H9 (cell line): ENCODE measurements around the gene PMF1. TPM values are rescaled to one million over a fixed set of nuclear protein-coding genes. Genes with fewer than 3 reads are reported as not detected.

ENCODE experiments used
- DNase-seq: peaks from one replicate; pipeline ENCODE4 v3.0.0-alpha.2; 2017
- H2AFZ ChIP-seq: one replicate; pipeline ENCODE4 v1.6.1; 2013; ENCODE audit warnings: mild to moderate bottlenecking, low read length, control low read depth, moderate library complexity
- H2AK5ac ChIP-seq: 2 replicates; pipeline ENCODE4 v1.6.1; 2013; ENCODE audit warnings: low read length, control low read depth, mixed read lengths; ENCODE audit not compliant: insufficient read length
- H2BK120ac ChIP-seq: one replicate; pipeline ENCODE4 v1.6.1; 2013; ENCODE audit warnings: low read depth, mild to moderate bottlenecking, low read length, control low read depth, inconsistent platforms; ENCODE audit not compliant: poor library complexity, severe bottlenecking
- H2BK12ac ChIP-seq: 2 replicates; pipeline ENCODE4 v1.6.1; 2013; ENCODE audit warnings: low read length, control low read depth, mixed read lengths, low read depth; ENCODE audit not compliant: insufficient read length
- H2BK15ac ChIP-seq: 2 replicates; pipeline ENCODE4 v1.6.1; 2013; ENCODE audit warnings: low read depth, low read length, control low read depth
- H2BK20ac ChIP-seq: one replicate; pipeline ENCODE4 v1.6.1; 2013; ENCODE audit warnings: low read depth, mild to moderate bottlenecking, low read length, control low read depth, inconsistent platforms; ENCODE audit not compliant: poor library complexity, severe bottlenecking
- H2BK5ac ChIP-seq: 2 replicates; pipeline ENCODE4 v1.6.1; 2013; ENCODE audit warnings: low read length, control low read depth, mixed read lengths; ENCODE audit not compliant: insufficient read length
- H3K14ac ChIP-seq: 2 replicates; pipeline ENCODE4 v1.6.1; 2013; ENCODE audit warnings: low read length, control low read depth; ENCODE audit not compliant: insufficient read depth
- H3K18ac ChIP-seq: 2 replicates; pipeline ENCODE4 v1.6.1; 2013; ENCODE audit warnings: low read depth, mild to moderate bottlenecking, mixed read lengths, low read length, control low read depth; ENCODE audit not compliant: insufficient read length
- H3K23ac ChIP-seq: 2 replicates; pipeline ENCODE4 v1.6.1; 2013; ENCODE audit warnings: low read length, control low read depth, mixed read lengths, low read depth; ENCODE audit not compliant: insufficient read length
- H3K23me2 ChIP-seq: 2 replicates; pipeline ENCODE4 v1.6.1; 2013; ENCODE audit warnings: low read depth, mild to moderate bottlenecking, mixed read lengths, low read length, control low read depth; ENCODE audit not compliant: insufficient read length, poor library complexity, severe bottlenecking
- H3K27ac ChIP-seq: 2 replicates; pipeline ENCODE4 v1.5.1; 2013; ENCODE audit warnings: low read length, control low read depth, mixed read lengths, low read depth; ENCODE audit not compliant: insufficient read length
- H3K27me3 ChIP-seq: 2 replicates; pipeline ENCODE4 v1.6.1; 2013; ENCODE audit warnings: low read length, control low read depth, inconsistent platforms; ENCODE audit not compliant: insufficient read depth
- H3K4ac ChIP-seq: 2 replicates; pipeline ENCODE4 v1.6.1; 2013; ENCODE audit warnings: low read depth, mild to moderate bottlenecking, control low read depth, inconsistent platforms, low read length, moderate library complexity
- H3K4me1 ChIP-seq: 2 replicates; pipeline ENCODE4 v1.6.1; 2013; ENCODE audit warnings: low read length, control low read depth, inconsistent platforms; ENCODE audit not compliant: insufficient read depth
- H3K4me2 ChIP-seq: 2 replicates; pipeline ENCODE4 v1.6.1; 2013; ENCODE audit warnings: low read length, control low read depth, mixed read lengths; ENCODE audit not compliant: insufficient read length, insufficient read depth
- H3K56ac ChIP-seq: 2 replicates; pipeline ENCODE4 v1.6.1; 2013; ENCODE audit warnings: low read depth, mild to moderate bottlenecking, mixed read lengths, low read length, control low read depth; ENCODE audit not compliant: insufficient read length
- H3K79me1 ChIP-seq: 2 replicates; pipeline ENCODE4 v1.6.1; 2013; ENCODE audit warnings: low read depth, mild to moderate bottlenecking, moderate library complexity, low read length, control low read depth, inconsistent platforms; ENCODE audit not compliant: insufficient read depth, poor library complexity, severe bottlenecking
- H3K79me2 ChIP-seq: 2 replicates; pipeline ENCODE4 v1.6.1; 2013; ENCODE audit warnings: low read length, control low read depth, inconsistent platforms; ENCODE audit not compliant: insufficient read depth
- H3K9ac ChIP-seq: 2 replicates; pipeline ENCODE4 v1.6.1; 2013; ENCODE audit warnings: low read length, control low read depth, mixed read lengths; ENCODE audit not compliant: insufficient read length; ENCODE audit errors: extremely low read depth
- H3K9me3 ChIP-seq: one replicate; pipeline ENCODE4 v1.6.1; 2013; ENCODE audit warnings: low read depth, low read length, inconsistent platforms; ENCODE audit not compliant: control insufficient read depth
- H3T11ph ChIP-seq: one replicate; pipeline ENCODE4 v1.6.1; 2013; ENCODE audit warnings: mild to moderate bottlenecking, low read length, control low read depth, inconsistent platforms
- H4K20me1 ChIP-seq: one replicate; pipeline ENCODE4 v1.6.1; 2013; ENCODE audit not compliant: control insufficient read depth, insufficient read length, insufficient read depth
- H4K5ac ChIP-seq: 2 replicates; pipeline ENCODE4 v1.6.1; 2013; ENCODE audit warnings: low read depth, mild to moderate bottlenecking, mixed read lengths, low read length, control low read depth; ENCODE audit not compliant: insufficient read length
- H4K8ac ChIP-seq: replicated peaks from 2 replicates; pipeline ENCODE4 v1.6.1; 2013; ENCODE audit warnings: low read length, control low read depth, mixed read lengths, low read depth; ENCODE audit not compliant: insufficient read length
- H4K91ac ChIP-seq: 2 replicates; pipeline ENCODE4 v1.6.1; 2013; ENCODE audit warnings: low read depth, mild to moderate bottlenecking, moderate library complexity, mixed read lengths, low read length, control low read depth; ENCODE audit not compliant: insufficient read length
- H3K27ac Mint-ChIP-seq, 3 experiments: 2 replicates in 2 of 3; 3 replicates in 1 of 3; pipeline ENCODE4 v1.8.0; 2020 to 2021; ENCODE audit warnings: mixed read lengths in 3 of 3, mild to moderate bottlenecking in 1 of 3, moderate library complexity in 1 of 3
- H3K27me3 Mint-ChIP-seq: 2 replicates; pipeline ENCODE4 v1.8.0; 2021; ENCODE audit warnings: low read depth, mild to moderate bottlenecking, moderate library complexity, mixed read lengths
- H3K36me3 Mint-ChIP-seq, 3 experiments: 2 replicates in 2 of 3; 3 replicates in 1 of 3; pipeline ENCODE4 v1.8.0; 2020 to 2021; ENCODE audit warnings: low read depth in 3 of 3, mixed read lengths in 3 of 3; ENCODE audit not compliant: insufficient read depth in 1 of 3
- H3K4me1 Mint-ChIP-seq, 2 experiments: 2 replicates each; pipeline ENCODE4 v1.8.0; 2020; ENCODE audit warnings: mixed read lengths in 2 of 2
- H3K4me3 Mint-ChIP-seq, 2 experiments: 2 replicates in 1 of 2; 3 replicates in 1 of 2; pipeline ENCODE4 v1.8.0; 2020 to 2021; ENCODE audit warnings: mild to moderate bottlenecking in 2 of 2, mixed read lengths in 2 of 2, moderate library complexity in 1 of 2
- H3K9me3 Mint-ChIP-seq, 2 experiments: 2 replicates in 1 of 2; 3 replicates in 1 of 2; pipeline ENCODE4 v1.8.0; 2020; ENCODE audit warnings: mild to moderate bottlenecking in 2 of 2, mixed read lengths in 2 of 2, moderate library complexity in 1 of 2
- CTCF ChIP-seq: fragments of 200-600 bp; sonication (generic); conservative IDR thresholded peaks from 3 replicates; pipeline ENCODE4 v1.8.0; 2021; ENCODE audit warnings: antibody characterized with exemption, mild to moderate bottlenecking
- WGBS: extraction: QIAGEN DNeasy Blood & Tissue Kit; methylation state at CpG from one replicate; pipeline ENCODE4 v1.1.7; 2013; ENCODE audit warnings: missing lambda C conversion rate, low lambda C conversion rate, mixed read lengths; ENCODE audit not compliant: insufficient read length; ENCODE audit errors: extremely low coverage; 5-methylcytosine and 5-hydroxymethylcytosine counted together
- total RNA-seq: library from RNA; stranded (reverse); gene quantifications from 2 replicates; pipeline ENCODE4 v1.2.1, GENCODE V29; 2021

Gene PMF1
- total RNA-seq, 1 experiment from 2014 or later, result 136 TPM

- no peak for TF ChIP-seq CTCF
- H3K23me2 ChIP-seq, result no peaks in the 10 kb centered on the region
- H2AK5ac ChIP-seq, result no peak overlapping the region
- H2BK5ac ChIP-seq, result no peak overlapping the region
- H3K79me2 ChIP-seq, result no peaks in the 10 kb centered on the region
- H2BK15ac ChIP-seq, result no peak overlapping the region
- no peak overlapping the region for H4K8ac ChIP-seq
- H3K27me3 ChIP-seq, result no peaks in the 10 kb centered on the region
- Mint-ChIP-seq H3K36me3 (peaks cover 49 to 85% (median 74%) of the 10 kb centered on the region in 3 experiments), H3K4me3 (no peak overlapping the region), H3K4me1 (no peaks in the 10 kb centered on the region), H3K27ac (no peak overlapping the region), H3K27me3 (no peaks in the 10 kb centered on the region), H3K9me3 (no peaks in the 10 kb centered on the region)
- WGBS, result no CpG with 5 or more reads among the region's 2 CpGs
- no peak overlapping the region for H3K23ac ChIP-seq
- no peak overlapping the region for H3K18ac ChIP-seq
- no peak overlapping the region for H3K4me2 ChIP-seq
- no peak overlapping the region for H3T11ph ChIP-seq
- DNase-seq, result no peak
- H3K4me1 ChIP-seq, result no peaks in the 10 kb centered on the region
- H4K5ac ChIP-seq, result no peak overlapping the region
- no peak overlapping the region for H3K9ac ChIP-seq
- H2BK12ac ChIP-seq, result no peak overlapping the region
- no peak overlapping the region for H3K14ac ChIP-seq
- H3K9me3 ChIP-seq, result no peaks in the 10 kb centered on the region
- no peak overlapping the region for H2AFZ ChIP-seq
- H3K79me1 ChIP-seq, result no peaks in the 10 kb centered on the region
- no peak overlapping the region for H3K56ac ChIP-seq
- H2BK20ac ChIP-seq, result no peak overlapping the region
- no peak overlapping the region for H2BK120ac ChIP-seq
- no peak overlapping the region for H3K27ac ChIP-seq
- no peaks in the 10 kb centered on the region for H4K20me1 ChIP-seq
- no peak overlapping the region for H3K4ac ChIP-seq
- no peak overlapping the region for H4K91ac ChIP-seq
These were observed 44.9 kb downstream of the PMF1 start for GRCh38 chr1:156257711-156258110.
